Measurements from ENCODE around the gene MECP2. TPM values are rescaled to one million over a fixed set of nuclear protein-coding genes. Genes with fewer than 3 reads are reported as not detected.

MECP2 gene
- total RNA-seq, 1 experiment from 2014 or later = 30.6 TPM

DNA sequence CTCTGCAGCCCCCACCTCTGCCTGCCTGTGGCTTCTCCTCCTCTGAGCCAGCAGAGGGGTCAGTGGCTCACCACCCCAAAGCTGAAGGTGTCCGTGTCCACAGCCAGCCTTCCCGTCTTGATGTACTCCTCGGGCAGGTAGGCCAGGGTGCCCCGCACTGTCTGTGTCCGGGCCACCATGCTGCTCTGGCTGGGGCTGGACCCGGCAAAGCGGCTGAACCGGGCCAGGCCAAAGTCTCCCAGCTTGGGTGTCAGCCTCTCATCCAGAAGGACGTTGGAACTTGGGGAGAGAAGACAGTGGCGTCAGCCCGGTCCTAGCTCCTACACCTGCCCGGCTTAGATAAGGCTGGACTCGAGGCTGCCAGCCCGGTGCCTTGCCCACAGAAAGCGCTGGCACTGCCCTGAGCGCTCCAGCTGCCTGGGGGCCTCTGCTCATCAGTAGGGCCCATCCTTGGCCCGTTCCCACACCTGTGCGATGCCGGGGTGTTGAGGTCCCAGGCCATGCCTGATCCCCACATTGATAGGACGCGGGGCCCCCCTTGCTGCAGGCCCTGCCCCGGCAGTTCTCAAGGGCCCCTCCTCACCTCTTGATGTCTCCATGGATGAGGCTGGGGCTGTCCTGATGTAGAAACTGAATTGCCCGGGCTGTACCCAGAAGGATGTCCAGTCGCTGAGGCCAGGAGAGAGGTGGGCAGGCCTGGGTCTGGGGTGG is 81.0 kb downstream of the MECP2 start:
- Mint-ChIP-seq H3K36me3 (ENCODE audit: insufficient read depth, unreplicated experiment) (peaks cover 34% of the 10 kb centered on the region), H3K27me3 (ENCODE audit: insufficient read depth, unreplicated experiment) (no peaks in the 10 kb centered on the region), H3K27ac (ENCODE audit: unreplicated experiment) (no peak overlapping the region), H3K9me3 (ENCODE audit: unreplicated experiment) (no peaks in the 10 kb centered on the region), H3K4me1 (ENCODE audit: low read depth, unreplicated experiment) (no peaks in the 10 kb centered on the region), H3K4me3 (ENCODE audit: unreplicated experiment) (no peak overlapping the region)
- Histone ChIP-seq H3K27me3 (replicated peaks; ENCODE audit: control insufficient read depth, insufficient read depth, low read length) (no peaks in the 10 kb centered on the region), H3K9me3 (no peaks in the 10 kb centered on the region), H3K4me1 (no peaks in the 10 kb centered on the region), H3K4me3 (ENCODE audit: low read depth, low read length) (no peak overlapping the region), H3K36me3 (ENCODE audit: control insufficient read depth, insufficient read depth, low read length) (no peaks in the 10 kb centered on the region)
- TF ChIP-seq, protein P1, sequence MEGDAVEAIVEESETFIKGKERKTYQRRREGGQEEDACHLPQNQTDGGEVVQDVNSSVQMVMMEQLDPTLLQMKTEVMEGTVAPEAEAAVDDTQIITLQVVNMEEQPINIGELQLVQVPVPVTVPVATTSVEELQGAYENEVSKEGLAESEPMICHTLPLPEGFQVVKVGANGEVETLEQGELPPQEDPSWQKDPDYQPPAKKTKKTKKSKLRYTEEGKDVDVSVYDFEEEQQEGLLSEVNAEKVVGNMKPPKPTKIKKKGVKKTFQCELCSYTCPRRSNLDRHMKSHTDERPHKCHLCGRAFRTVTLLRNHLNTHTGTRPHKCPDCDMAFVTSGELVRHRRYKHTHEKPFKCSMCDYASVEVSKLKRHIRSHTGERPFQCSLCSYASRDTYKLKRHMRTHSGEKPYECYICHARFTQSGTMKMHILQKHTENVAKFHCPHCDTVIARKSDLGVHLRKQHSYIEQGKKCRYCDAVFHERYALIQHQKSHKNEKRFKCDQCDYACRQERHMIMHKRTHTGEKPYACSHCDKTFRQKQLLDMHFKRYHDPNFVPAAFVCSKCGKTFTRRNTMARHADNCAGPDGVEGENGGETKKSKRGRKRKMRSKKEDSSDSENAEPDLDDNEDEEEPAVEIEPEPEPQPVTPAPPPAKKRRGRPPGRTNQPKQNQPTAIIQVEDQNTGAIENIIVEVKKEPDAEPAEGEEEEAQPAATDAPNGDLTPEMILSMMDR (IDR thresholded peaks at IDR 0.05; ENCODE audit: insufficient read depth in 1 of 2, low read depth in 1 of 2, low read length in 1 of 2, severe bottlenecking in 1 of 2, unreplicated experiment in 1 of 2) = no peak
- BruUV-seq (replicated peaks) = no TSS peak
- no peak for DNase-seq
- ChIA-PET POLR2A (no interaction called here), CTCF (no interaction called here)
- intact Hi-C loops (cut with micrococcal nuclease; ENCODE audit: unreplicated experiment) = no loop called here

DNA sequence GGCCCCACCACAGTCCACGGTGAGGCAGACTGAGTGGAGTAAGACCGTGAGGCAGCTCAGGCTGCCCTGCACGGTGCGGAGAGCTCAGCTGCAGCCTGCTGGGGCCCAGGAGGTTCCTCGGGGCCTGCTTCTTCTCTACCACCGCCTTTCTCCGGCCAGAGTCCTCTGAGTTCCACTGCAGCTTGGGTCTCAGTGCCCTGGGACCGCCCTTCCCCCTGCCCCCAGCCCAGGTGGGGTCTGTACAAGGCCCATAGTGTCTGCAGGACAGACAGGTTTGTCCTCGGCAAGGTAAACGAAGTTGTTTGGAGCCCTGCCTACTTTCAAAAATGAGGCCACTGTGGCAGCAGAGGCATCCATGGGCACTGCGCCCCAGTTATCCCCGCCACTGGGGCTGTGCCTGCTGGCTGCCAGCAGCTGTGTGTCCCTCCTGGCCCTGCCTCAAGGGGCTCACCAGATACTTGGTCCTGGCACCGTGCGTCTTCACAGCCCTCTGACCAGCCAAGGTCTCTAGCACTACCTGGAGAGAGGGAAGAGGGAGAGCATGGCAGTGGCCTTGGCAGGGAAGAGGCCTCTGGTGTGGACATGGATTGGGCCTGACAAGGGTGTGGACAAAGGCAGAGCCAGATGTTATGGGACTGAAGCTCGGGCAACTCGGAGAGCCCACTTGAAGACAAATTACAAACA is 81.8 kb downstream of the MECP2 start:
- H3K27me3 Mint-ChIP-seq (ENCODE audit: insufficient read depth, unreplicated experiment) = no peaks in the 10 kb centered on the region
- H3K9me3 Mint-ChIP-seq (ENCODE audit: unreplicated experiment) = no peaks in the 10 kb centered on the region
- no peak for DNase-seq
- intact Hi-C loops (cut with micrococcal nuclease; ENCODE audit: unreplicated experiment) = no loop called here
- no peaks in the 10 kb centered on the region for H3K4me1 Mint-ChIP-seq (ENCODE audit: low read depth, unreplicated experiment)
- ChIA-PET CTCF (no interaction called here), POLR2A (no interaction called here)
- TF ChIP-seq, protein P1 (IDR thresholded peaks at IDR 0.05; ENCODE audit: insufficient read depth in 1 of 2, low read depth in 1 of 2, low read length in 1 of 2, severe bottlenecking in 1 of 2, unreplicated experiment in 1 of 2) = no peak
- Histone ChIP-seq H3K36me3 (ENCODE audit: control insufficient read depth, insufficient read depth, low read length) (no peaks in the 10 kb centered on the region), H3K4me1 (no peaks in the 10 kb centered on the region), H3K9me3 (no peaks in the 10 kb centered on the region), H3K27me3 (replicated peaks; ENCODE audit: control insufficient read depth, insufficient read depth, low read length) (no peaks in the 10 kb centered on the region), H3K4me3 (ENCODE audit: low read depth, low read length) (no peak overlapping the region)
- peaks cover 37% of the 10 kb centered on the region for H3K36me3 Mint-ChIP-seq (ENCODE audit: insufficient read depth, unreplicated experiment)
- H3K27ac Mint-ChIP-seq (ENCODE audit: unreplicated experiment) = no peak overlapping the region
- no TSS peak for BruUV-seq (replicated peaks)
- no peak overlapping the region for H3K4me3 Mint-ChIP-seq (ENCODE audit: unreplicated experiment)

DNA sequence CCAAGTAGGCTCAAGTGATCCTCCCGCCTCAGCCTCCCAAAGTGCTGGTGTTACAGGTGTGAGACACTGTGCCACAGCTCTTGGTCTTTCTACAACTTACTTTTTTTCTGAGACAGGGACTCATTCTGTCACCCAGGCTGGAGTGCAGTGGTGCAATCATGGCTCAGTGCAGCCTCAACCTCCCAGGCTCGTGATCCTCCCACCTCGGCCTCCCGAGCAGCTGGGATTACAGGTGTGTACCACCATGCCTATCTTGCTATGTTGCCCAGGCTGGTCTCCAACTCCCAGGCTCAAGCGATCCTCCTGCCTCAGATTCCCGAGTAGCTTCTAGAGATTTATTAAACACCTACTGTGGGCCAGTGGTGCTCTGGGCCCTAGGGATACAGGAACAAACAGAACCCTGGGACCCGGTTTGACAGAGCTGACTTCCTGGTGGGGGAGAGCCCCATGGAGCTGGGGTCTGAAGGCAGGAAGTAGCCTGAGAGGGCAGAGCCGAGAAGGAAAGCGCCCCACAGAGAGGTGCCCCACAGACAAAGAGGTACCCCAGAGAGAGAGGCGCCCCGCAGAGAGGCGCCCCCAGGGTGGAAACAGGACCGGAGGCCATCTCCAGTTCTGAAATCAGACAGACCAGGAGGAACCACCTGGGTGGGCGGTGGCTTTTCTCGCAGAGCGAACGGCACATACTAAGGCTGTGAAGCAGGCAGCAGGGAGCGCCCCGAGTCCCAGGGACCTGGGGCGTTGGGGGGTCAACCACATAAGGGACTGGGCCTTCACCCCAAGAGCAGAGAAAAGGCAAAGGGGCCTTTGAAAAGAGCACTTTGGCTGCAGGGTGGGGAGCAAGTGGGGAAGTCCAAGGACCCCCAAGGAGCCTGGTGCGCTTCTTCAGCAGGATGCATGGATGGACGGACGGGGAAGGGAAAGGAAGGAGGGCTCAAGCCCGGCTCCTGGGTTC is 82.8 kb downstream of the MECP2 start:
- ChIA-PET POLR2A (no interaction called here), CTCF (no interaction called here)
- Histone ChIP-seq H3K4me1 (no peaks in the 10 kb centered on the region), H3K4me3 (ENCODE audit: low read depth, low read length) (no peak overlapping the region), H3K9me3 (no peaks in the 10 kb centered on the region), H3K36me3 (ENCODE audit: control insufficient read depth, insufficient read depth, low read length) (no peaks in the 10 kb centered on the region), H3K27me3 (replicated peaks; ENCODE audit: control insufficient read depth, insufficient read depth, low read length) (no peaks in the 10 kb centered on the region)
- Mint-ChIP-seq H3K4me1 (ENCODE audit: low read depth, unreplicated experiment) (no peaks in the 10 kb centered on the region), H3K36me3 (ENCODE audit: insufficient read depth, unreplicated experiment) (peaks cover 37% of the 10 kb centered on the region), H3K27ac (ENCODE audit: unreplicated experiment) (no peak overlapping the region), H3K4me3 (ENCODE audit: unreplicated experiment) (no peak overlapping the region), H3K9me3 (ENCODE audit: unreplicated experiment) (no peaks in the 10 kb centered on the region), H3K27me3 (ENCODE audit: insufficient read depth, unreplicated experiment) (no peaks in the 10 kb centered on the region)
- intact Hi-C loops (cut with micrococcal nuclease; ENCODE audit: unreplicated experiment) = no loop called here
- BruUV-seq (replicated peaks) = no TSS peak
- DNase-seq = no peak
- TF ChIP-seq, protein P1 (IDR thresholded peaks at IDR 0.05; ENCODE audit: insufficient read depth in 1 of 2, low read depth in 1 of 2, low read length in 1 of 2, severe bottlenecking in 1 of 2, unreplicated experiment in 1 of 2) = no peak

Data from Caco-2 (cell line).